Left lung (tissue), 10 donors: ENCODE data around the gene IGF2BP2. TPM values are rescaled to one million over a fixed set of nuclear protein-coding genes. Genes with fewer than 3 reads are reported as not detected.

ENCODE experiments used
- ATAC-seq: fragments of 200-7000 bp; cut with Tn5 transposase; one replicate; pipeline ENCODE4 v1.9.1; 2020; ENCODE audit warnings: moderate library complexity
- DNase-seq, 4 donors: peaks; one replicate each; pipeline ENCODE4 v3.0.0-alpha.2; 2013 to 2020
- H3K27ac ChIP-seq, 2 donors: fragments of 200-600 bp; sonication (generic) in 1 of 2; one replicate each; pipeline versions ENCODE4 v1.5.0 to v1.8.0; 2020 to 2021
- H3K27me3 ChIP-seq, 2 donors: fragments of 200-600 bp; sonication (generic) in 1 of 2; one replicate each; pipeline versions ENCODE4 v1.5.0 to v1.8.0; 2020 to 2021
- H3K36me3 ChIP-seq, 2 donors: fragments of 200-600 bp; sonication (generic) in 1 of 2; one replicate each; pipeline versions ENCODE4 v1.5.0 to v1.8.0; 2020 to 2021
- H3K4me1 ChIP-seq, 2 donors: fragments of 200-600 bp; one replicate each; pipeline ENCODE4 v1.8.0; 2021
- H3K4me3 ChIP-seq, 2 donors: fragments of 200-600 bp; sonication (generic) in 1 of 2; one replicate each; pipeline versions ENCODE4 v1.5.0 to v1.8.0; 2020 to 2021; ENCODE audit warnings: mild to moderate bottlenecking in 1 of 2
- H3K9me3 ChIP-seq, 2 donors: fragments of 200-600 bp; sonication (generic) in 1 of 2; one replicate each; pipeline versions ENCODE4 v1.5.0 to v1.8.0; 2020 to 2021
- CTCF ChIP-seq, 2 donors: fragments of 200-600 bp; sonication (generic) in 1 of 2; IDR thresholded peaks; one replicate each; pipeline versions ENCODE4 v1.5.0 to v1.8.0; 2021; ENCODE audit warnings: antibody characterized with exemption in 2 of 2
- intact Hi-C, 2 donors: fragments of 100-400 bp; cut with DNase I; formaldehyde crosslinking; loops; one replicate each; pipeline versions ENCODE4 v1.11.2 to v1.14.2; 2022
- microRNA-seq, 2 donors: library from miRNA; unstranded; fragments of <30 nt; microRNA quantifications; one replicate each; pipeline ENCODE4, GENCODE V29; 2019
- polyA plus RNA-seq, 6 donors: library from polyadenylated mRNA; unstranded; fragments of 120-200 nt; gene quantifications; one replicate each; pipeline ENCODE4 v1.2.1, GENCODE V29; 2013; ENCODE audit not compliant: insufficient read length in 6 of 6
- total RNA-seq, 2 donors: library from RNA; stranded (reverse); fragmentation: NEBNext Ultra II Directional; extraction: Animal tissue kit (Norgen Biotek cat#: 25700); gene quantifications; one replicate each; pipeline ENCODE4 v1.2.1, GENCODE V29; 2021
- donor health status: DM: no; HTN: yes; CAD: no.
- donor health status: DM: no; HTN: no; CAD: no.

Gene IGF2BP2
- total and polyA plus RNA-seq, 8 donors: 16.8 to 78.9 (median 67.7) TPM

DNA sequence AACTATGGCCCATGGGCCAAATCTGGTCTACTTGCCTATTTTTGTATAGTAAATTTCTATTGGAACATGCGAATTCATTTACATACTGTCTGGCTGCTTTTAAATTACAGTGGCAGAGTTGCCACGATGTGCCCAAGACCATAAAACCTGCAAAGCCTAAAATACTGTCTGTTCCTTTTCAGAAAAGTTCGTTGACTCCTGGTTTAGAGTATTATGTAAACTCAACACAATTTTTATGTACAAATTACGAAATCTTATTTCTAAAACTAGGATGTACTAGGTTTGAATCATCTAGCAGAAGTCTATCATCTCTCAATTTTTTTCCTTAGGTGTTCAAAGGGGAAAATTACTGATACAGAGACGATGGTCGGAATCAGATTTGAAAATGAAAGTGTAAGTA is 211.8 kb downstream of the IGF2BP2 start:
- Histone ChIP-seq H3K9me3 (no peaks in the 10 kb centered on the region), H3K36me3 (peaks cover 0 to 96% of the 10 kb centered on the region in 2 donors), H3K27ac (no peak overlapping the region), H3K4me3 (no peak overlapping the region), H3K27me3 (no peaks in the 10 kb centered on the region), H3K4me1 (no peaks in the 10 kb centered on the region)
- intact Hi-C loops: no loop called here
- DNase-seq (no peak), ATAC-seq (no peak)
- TF ChIP-seq CTCF (IDR thresholded peaks at IDR 0.05): no peak

- no peak for ATAC-seq
- intact Hi-C loops: no loop called here
- no peak for DNase-seq
- no peaks in the 10 kb centered on the region for H3K27me3 ChIP-seq
- no peak overlapping the region for H3K27ac ChIP-seq
- H3K9me3 ChIP-seq: no peaks in the 10 kb centered on the region
- H3K36me3 ChIP-seq: peaks cover 0 to 100% of the 10 kb centered on the region in 2 donors
- H3K4me3 ChIP-seq: no peak overlapping the region
- H3K4me1 ChIP-seq: no peaks in the 10 kb centered on the region
- TF ChIP-seq CTCF (IDR thresholded peaks at IDR 0.05): no peak
Measured at GRCh38 chr3:185606196-185606595, 218.6 kb downstream of the IGF2BP2 start.

GRCh38 chr3:185605566-185605965 is 219.3 kb downstream of the IGF2BP2 start:
- Histone ChIP-seq H3K4me1 (no peaks in the 10 kb centered on the region), H3K36me3 (peaks cover 0 to 100% of the 10 kb centered on the region in 2 donors), H3K9me3 (no peaks in the 10 kb centered on the region), H3K27ac (no peak overlapping the region), H3K4me3 (no peak overlapping the region), H3K27me3 (no peaks in the 10 kb centered on the region)
- intact Hi-C loops: no loop called here
- ATAC-seq: no peak
- DNase-seq: no peak
- no peak for TF ChIP-seq CTCF (IDR thresholded peaks at IDR 0.05)

GRCh38 chr3:185595526-185595925 is 229.3 kb downstream of the IGF2BP2 start:
- DNase-seq (no peak), ATAC-seq (no peak)
- Histone ChIP-seq H3K4me3 (no peak overlapping the region), H3K36me3 (peaks cover 0 to 68% of the 10 kb centered on the region in 2 donors), H3K9me3 (no peaks in the 10 kb centered on the region), H3K27ac (peak overlapping the region in 1 of 2 donors; percentile 64), H3K4me1 (peaks cover 0 to 11% of the 10 kb centered on the region in 2 donors), H3K27me3 (no peaks in the 10 kb centered on the region)
- intact Hi-C loops: no loop called here
- TF ChIP-seq CTCF (IDR thresholded peaks at IDR 0.05): no peak

GRCh38 chr3:185594073-185594472 is 230.8 kb downstream of the IGF2BP2 start:
- TF ChIP-seq CTCF (IDR thresholded peaks at IDR 0.05): no peak
- no peak for ATAC-seq
- no peaks in the 10 kb centered on the region for H3K27me3 ChIP-seq
- H3K4me1 ChIP-seq: peaks cover 0 to 15% of the 10 kb centered on the region in 2 donors
- no peak overlapping the region for H3K27ac ChIP-seq
- H3K36me3 ChIP-seq: peaks cover 0 to 61% of the 10 kb centered on the region in 2 donors
- no peak overlapping the region for H3K4me3 ChIP-seq
- intact Hi-C loops: no loop called here
- no peaks in the 10 kb centered on the region for H3K9me3 ChIP-seq
- no peak for DNase-seq

Small RNA genes within 50 kb of the gene (microRNA-seq; reads per million reads assigned to microRNA genes)
- gene MIR548AQ: 0 reads per million in 2 donors

Other genes starting within 250 kb of the IGF2BP2 start
- 10 to 100 TPM; 31.6 to 34.0 TPM for gene SENP2, start 238.7 kb downstream of the IGF2BP2 start, total RNA-seq
- 10 to 100 TPM; 40.9 to 49.9 (median 45.4) TPM for gene SENP2, start 238.7 kb downstream of the IGF2BP2 start, polyA plus RNA-seq
- 100 to 1,000 TPM in 1 of 2 donors, 10 to 100 TPM in 1; 86.0 to 124 TPM for gene TRA2B, start 113.0 kb upstream of the IGF2BP2 start, total RNA-seq
- gene TRA2B, start 113.0 kb upstream of the IGF2BP2 start, polyA plus RNA-seq: 100 to 1,000 TPM; 267 to 300 (median 282) TPM